Loucy (cell line): ENCODE measurements around the gene FCN3.

Experiments
- CTCF ChIP-seq: fragments of 200-600 bp; sonication (generic); conservative IDR thresholded peaks from 2 replicates; pipeline ENCODE4 v1.5.1; 2014; ENCODE audit warnings: mild to moderate bottlenecking, antibody characterized with exemption, low read length
- EZH2phosphoT487 ChIP-seq: fragments of 200-600 bp; IDR thresholded peaks from 2 replicates; pipeline ENCODE4 v1.6.1; 2018; ENCODE audit warnings: antibody characterized with exemption, mild to moderate bottlenecking, moderate library complexity, borderline replicate concordance

GRCh38 chr1:27423709-27424108 is 49.1 kb upstream of the FCN3 start:
- TF ChIP-seq CTCF (no peak), EZH2phosphoT487 (no peak)
